ENCODE data around the gene ATIC.

DNA sequence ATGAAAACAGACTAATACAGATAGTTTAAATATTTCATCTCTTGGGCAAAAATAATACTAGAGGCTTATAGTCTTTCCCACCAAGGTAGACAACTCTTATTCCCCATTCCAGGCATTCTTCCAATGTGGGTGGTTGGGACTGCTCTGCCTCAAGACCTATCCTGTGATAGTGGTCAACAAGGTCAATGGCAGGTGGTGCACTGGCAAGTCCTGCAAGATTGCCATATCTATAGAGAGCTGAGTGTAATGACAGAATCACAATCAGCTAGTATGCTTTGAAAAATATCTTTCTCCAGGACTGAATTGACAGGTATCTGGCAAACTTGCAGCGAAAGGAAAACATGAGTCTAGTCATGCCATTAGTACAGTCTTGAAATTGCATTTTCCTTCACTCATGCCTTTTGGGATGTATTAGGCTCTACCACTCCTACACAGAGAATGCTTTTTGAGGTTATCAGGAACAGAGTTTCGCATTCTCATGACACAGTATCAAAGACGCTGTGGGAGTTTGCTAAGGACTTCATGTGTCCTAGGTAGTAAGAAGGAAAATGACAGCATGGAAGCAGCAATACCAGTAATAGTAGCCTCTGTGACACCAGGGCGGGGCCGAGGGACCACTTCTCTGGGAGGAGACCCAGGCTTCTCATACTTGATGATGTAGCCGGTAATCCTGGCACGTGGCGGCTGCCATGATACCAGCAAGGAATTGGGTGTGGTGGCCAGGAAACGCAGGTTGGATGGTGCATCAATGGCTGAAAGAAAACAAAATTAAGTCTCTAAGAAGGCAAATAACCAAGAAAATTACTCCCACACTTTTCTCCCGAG, 63.0 kb downstream of the ATIC start:
- TF ChIP-seq, protein P1, sequence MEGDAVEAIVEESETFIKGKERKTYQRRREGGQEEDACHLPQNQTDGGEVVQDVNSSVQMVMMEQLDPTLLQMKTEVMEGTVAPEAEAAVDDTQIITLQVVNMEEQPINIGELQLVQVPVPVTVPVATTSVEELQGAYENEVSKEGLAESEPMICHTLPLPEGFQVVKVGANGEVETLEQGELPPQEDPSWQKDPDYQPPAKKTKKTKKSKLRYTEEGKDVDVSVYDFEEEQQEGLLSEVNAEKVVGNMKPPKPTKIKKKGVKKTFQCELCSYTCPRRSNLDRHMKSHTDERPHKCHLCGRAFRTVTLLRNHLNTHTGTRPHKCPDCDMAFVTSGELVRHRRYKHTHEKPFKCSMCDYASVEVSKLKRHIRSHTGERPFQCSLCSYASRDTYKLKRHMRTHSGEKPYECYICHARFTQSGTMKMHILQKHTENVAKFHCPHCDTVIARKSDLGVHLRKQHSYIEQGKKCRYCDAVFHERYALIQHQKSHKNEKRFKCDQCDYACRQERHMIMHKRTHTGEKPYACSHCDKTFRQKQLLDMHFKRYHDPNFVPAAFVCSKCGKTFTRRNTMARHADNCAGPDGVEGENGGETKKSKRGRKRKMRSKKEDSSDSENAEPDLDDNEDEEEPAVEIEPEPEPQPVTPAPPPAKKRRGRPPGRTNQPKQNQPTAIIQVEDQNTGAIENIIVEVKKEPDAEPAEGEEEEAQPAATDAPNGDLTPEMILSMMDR (conservative IDR thresholded peaks at IDR 0.05; ENCODE audit: low read length), result no peak
- TF ChIP-seq EZH2phosphoT487 (IDR thresholded peaks at IDR 0.05; ENCODE audit: borderline replicate concordance, low read depth, low read length), result no peak
